Left lung (tissue), 14 donors: ENCODE data around the gene APPL1. TPM values are rescaled to one million over a fixed set of nuclear protein-coding genes. Genes with fewer than 3 reads are reported as not detected.

ENCODE experiments used
- ATAC-seq: fragments of 200-7000 bp; cut with Tn5 transposase; one replicate; pipeline ENCODE4 v1.9.1; 2020; ENCODE audit warnings: moderate library complexity
- DNase-seq, 4 donors: peaks; one replicate each; pipeline ENCODE4 v3.0.0-alpha.2; 2013 to 2020
- H3K27ac ChIP-seq, 2 donors: fragments of 200-600 bp; sonication (generic) in 1 of 2; one replicate each; pipeline versions ENCODE4 v1.5.0 to v1.8.0; 2020 to 2021
- H3K27me3 ChIP-seq, 2 donors: fragments of 200-600 bp; sonication (generic) in 1 of 2; one replicate each; pipeline versions ENCODE4 v1.5.0 to v1.8.0; 2020 to 2021
- H3K36me3 ChIP-seq, 2 donors: fragments of 200-600 bp; sonication (generic) in 1 of 2; one replicate each; pipeline versions ENCODE4 v1.5.0 to v1.8.0; 2020 to 2021
- H3K4me1 ChIP-seq, 2 donors: fragments of 200-600 bp; one replicate each; pipeline ENCODE4 v1.8.0; 2021
- H3K4me3 ChIP-seq, 2 donors: fragments of 200-600 bp; sonication (generic) in 1 of 2; one replicate each; pipeline versions ENCODE4 v1.5.0 to v1.8.0; 2020 to 2021; ENCODE audit warnings: mild to moderate bottlenecking in 1 of 2
- H3K9me3 ChIP-seq, 2 donors: fragments of 200-600 bp; sonication (generic) in 1 of 2; one replicate each; pipeline versions ENCODE4 v1.5.0 to v1.8.0; 2020 to 2021
- CTCF ChIP-seq, 2 donors: fragments of 200-600 bp; sonication (generic) in 1 of 2; IDR thresholded peaks; one replicate each; pipeline versions ENCODE4 v1.5.0 to v1.8.0; 2021; ENCODE audit warnings: antibody characterized with exemption in 2 of 2
- intact Hi-C, 2 donors: fragments of 100-400 bp; cut with DNase I; formaldehyde crosslinking; loops; one replicate each; pipeline versions ENCODE4 v1.11.2 to v1.14.2; 2022
- long read RNA-seq, 12 donors: library from polyadenylated mRNA in 2 of 12; unstranded in 2 of 12; transcript quantifications; one replicate each; pipeline ENCODE4 v2.0.0 and lab custom pipeline, GENCODE V29; 2019 to 2026
- polyA plus RNA-seq, 6 donors: library from polyadenylated mRNA; unstranded; fragments of 120-200 nt; gene quantifications; one replicate each; pipeline ENCODE4 v1.2.1, GENCODE V29; 2013; ENCODE audit not compliant: insufficient read length in 6 of 6
- total RNA-seq, 2 donors: library from RNA; stranded (reverse); fragmentation: NEBNext Ultra II Directional; extraction: Animal tissue kit (Norgen Biotek cat#: 25700); gene quantifications; one replicate each; pipeline ENCODE4 v1.2.1, GENCODE V29; 2021
- donor health status: DM: no; HTN: yes; CAD: no.
- donor health status: DM: no; HTN: no; CAD: no.

Gene APPL1, protein sequence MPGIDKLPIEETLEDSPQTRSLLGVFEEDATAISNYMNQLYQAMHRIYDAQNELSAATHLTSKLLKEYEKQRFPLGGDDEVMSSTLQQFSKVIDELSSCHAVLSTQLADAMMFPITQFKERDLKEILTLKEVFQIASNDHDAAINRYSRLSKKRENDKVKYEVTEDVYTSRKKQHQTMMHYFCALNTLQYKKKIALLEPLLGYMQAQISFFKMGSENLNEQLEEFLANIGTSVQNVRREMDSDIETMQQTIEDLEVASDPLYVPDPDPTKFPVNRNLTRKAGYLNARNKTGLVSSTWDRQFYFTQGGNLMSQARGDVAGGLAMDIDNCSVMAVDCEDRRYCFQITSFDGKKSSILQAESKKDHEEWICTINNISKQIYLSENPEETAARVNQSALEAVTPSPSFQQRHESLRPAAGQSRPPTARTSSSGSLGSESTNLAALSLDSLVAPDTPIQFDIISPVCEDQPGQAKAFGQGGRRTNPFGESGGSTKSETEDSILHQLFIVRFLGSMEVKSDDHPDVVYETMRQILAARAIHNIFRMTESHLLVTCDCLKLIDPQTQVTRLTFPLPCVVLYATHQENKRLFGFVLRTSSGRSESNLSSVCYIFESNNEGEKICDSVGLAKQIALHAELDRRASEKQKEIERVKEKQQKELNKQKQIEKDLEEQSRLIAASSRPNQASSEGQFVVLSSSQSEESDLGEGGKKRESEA
- total RNA-seq (10 to 100 TPM; 35.8 to 37.8 TPM), polyA plus RNA-seq (10 to 100 TPM; 42.3 to 51.0 (median 43.9) TPM)
- long read RNA-seq, donor 1, full-length matches to known transcripts: 4 of 15 reads
- long read RNA-seq, donor 1, partial matches to known transcripts: 11 of 15 reads
- long read RNA-seq, donor 1, other reads (novel, unspliced or antisense): 0 of 15 reads
- long read RNA-seq, donor 2, full-length matches to known transcripts: 6 of 12 reads
- long read RNA-seq, donor 2, partial matches to known transcripts: 6 of 12 reads
- long read RNA-seq, donor 2, other reads (novel, unspliced or antisense): 0 of 12 reads
- long read RNA-seq, donor 3, full-length matches to known transcripts: 1 of 1 reads
- long read RNA-seq, donor 3, partial matches to known transcripts: 0 of 1 reads
- long read RNA-seq, donor 3, other reads (novel, unspliced or antisense): 0 of 1 reads
- long read RNA-seq, donor 4, partial matches to known transcripts: 20 of 23 reads
- long read RNA-seq, donor 4, other reads (novel, unspliced or antisense): 0 of 23 reads
- long read RNA-seq, donor 5, full-length matches to known transcripts: 5 of 5 reads
- long read RNA-seq, donor 5, partial matches to known transcripts: 0 of 5 reads
- long read RNA-seq, donor 5, other reads (novel, unspliced or antisense): 0 of 5 reads
- long read RNA-seq, donor 6, full-length matches to known transcripts: 4 of 13 reads
- long read RNA-seq, donor 6, partial matches to known transcripts: 9 of 13 reads
- long read RNA-seq, donor 6, other reads (novel, unspliced or antisense): 0 of 13 reads
- long read RNA-seq, donor 7, full-length matches to known transcripts: 5 of 5 reads
- long read RNA-seq, donor 7, partial matches to known transcripts: 0 of 5 reads
- long read RNA-seq, donor 7, other reads (novel, unspliced or antisense): 0 of 5 reads
- long read RNA-seq, donor 8, full-length matches to known transcripts: 7 of 7 reads
- long read RNA-seq, donor 8, partial matches to known transcripts: 0 of 7 reads
- long read RNA-seq, donor 8, other reads (novel, unspliced or antisense): 0 of 7 reads
- long read RNA-seq, donor 9: 0 reads
- long read RNA-seq, donor 10, partial matches to known transcripts: 10 of 13 reads
- long read RNA-seq, donor 10, other reads (novel, unspliced or antisense): 0 of 13 reads
- long read RNA-seq, donor 11, full-length matches to known transcripts: 7 of 14 reads
- long read RNA-seq, donor 11, partial matches to known transcripts: 7 of 14 reads
- long read RNA-seq, donor 11, other reads (novel, unspliced or antisense): 0 of 14 reads
- long read RNA-seq, donor 12, full-length matches to known transcripts: 4 of 4 reads
- long read RNA-seq, donor 12, partial matches to known transcripts: 0 of 4 reads
- long read RNA-seq, donor 12, other reads (novel, unspliced or antisense): 0 of 4 reads

- H3K27me3 ChIP-seq: no peaks in the 10 kb centered on the region
- peak within 1 kb of the TSS; percentile 92 to 95 for H3K27ac ChIP-seq
- peak; percentile 98 for ATAC-seq
- H3K36me3 ChIP-seq: no peaks in the 10 kb centered on the region
- peak; percentile 92 to 99 (median 96) for DNase-seq
- no peak for TF ChIP-seq CTCF (IDR thresholded peaks at IDR 0.05)
- intact Hi-C loops: loop anchor here in 1 of 2 donors (10.0 kb wide), 2 partner anchors 133 to 233 kb away; no protein-coding TSS in a partner anchor
- peak within 1 kb of the TSS; percentile 67 to 79 for H3K4me3 ChIP-seq
- no peaks in the 10 kb centered on the region for H3K9me3 ChIP-seq
- H3K4me1 ChIP-seq: peaks cover 15 to 25% of the 10 kb centered on the region in 2 donors
Measured at GRCh38 chr3:57227204-57227929, at the start of gene APPL1. TSS of gene APPL1 (plus strand) at chr3:57227729. CDS start at chr3:57227884, 155 bp downstream.

GRCh38 chr3:57179580-57180410 is 47.7 kb upstream of the APPL1 start:
- H3K4me1 ChIP-seq: peaks cover 0 to 7% of the 10 kb centered on the region in 2 donors
- intact Hi-C loops: no loop called here
- H3K27ac ChIP-seq: no peak overlapping the region
- H3K4me3 ChIP-seq: no peak overlapping the region
- H3K36me3 ChIP-seq: no peaks in the 10 kb centered on the region
- no peak for TF ChIP-seq CTCF (IDR thresholded peaks at IDR 0.05)
- no peaks in the 10 kb centered on the region for H3K9me3 ChIP-seq
- DNase-seq (no peak), ATAC-seq (no peak)
- no peaks in the 10 kb centered on the region for H3K27me3 ChIP-seq

GRCh38 chr3:57184526-57184925 is 43.0 kb upstream of the APPL1 start:
- intact Hi-C loops: no loop called here
- Histone ChIP-seq H3K4me1 (no peaks in the 10 kb centered on the region), H3K27me3 (no peaks in the 10 kb centered on the region), H3K36me3 (no peaks in the 10 kb centered on the region), H3K27ac (no peak overlapping the region), H3K4me3 (no peak overlapping the region), H3K9me3 (no peaks in the 10 kb centered on the region)
- ATAC-seq: no peak
- TF ChIP-seq CTCF (IDR thresholded peaks at IDR 0.05): no peak
- DNase-seq: peak in 1 of 4 donors; percentile 13
